HG03469 (cell line): ENCODE measurements around the gene MIOX.

Experiments used
- ATAC-seq: cut with Tn5 transposase; IDR thresholded peaks from one replicate; pipeline ENCODE4 v1.9.1; 2021; ENCODE audit warnings: mild to moderate bottlenecking, moderate library complexity, moderate number of reproducible peaks; ENCODE audit not compliant: unreplicated experiment

MIOX gene

DNA sequence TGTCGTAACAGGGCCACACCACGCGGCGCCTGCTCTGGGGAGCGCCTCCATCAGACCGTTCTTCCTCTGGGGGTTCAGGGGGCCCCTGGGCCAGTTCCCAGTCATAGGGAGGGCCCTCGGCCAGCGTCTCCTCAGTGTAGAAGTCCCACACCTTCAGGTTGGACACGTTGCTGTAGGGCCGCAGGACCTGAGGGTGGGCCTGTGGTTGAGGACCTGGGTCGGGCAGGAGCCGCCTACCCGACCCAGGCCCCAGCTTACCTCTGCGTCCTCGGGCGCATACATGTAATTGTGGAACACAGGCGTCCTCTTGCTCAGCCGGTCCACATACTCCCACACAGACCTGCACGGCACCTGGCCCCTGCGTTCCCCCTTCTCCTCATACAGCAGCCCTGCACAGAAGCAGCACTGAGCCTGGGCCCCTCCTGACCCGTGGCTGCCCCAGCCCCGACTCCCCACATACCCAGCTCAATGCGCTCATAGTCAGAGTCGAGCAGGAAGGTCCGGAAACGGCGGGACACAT, 32.0 kb upstream of the MIOX start:
- no peak for ATAC-seq

DNA sequence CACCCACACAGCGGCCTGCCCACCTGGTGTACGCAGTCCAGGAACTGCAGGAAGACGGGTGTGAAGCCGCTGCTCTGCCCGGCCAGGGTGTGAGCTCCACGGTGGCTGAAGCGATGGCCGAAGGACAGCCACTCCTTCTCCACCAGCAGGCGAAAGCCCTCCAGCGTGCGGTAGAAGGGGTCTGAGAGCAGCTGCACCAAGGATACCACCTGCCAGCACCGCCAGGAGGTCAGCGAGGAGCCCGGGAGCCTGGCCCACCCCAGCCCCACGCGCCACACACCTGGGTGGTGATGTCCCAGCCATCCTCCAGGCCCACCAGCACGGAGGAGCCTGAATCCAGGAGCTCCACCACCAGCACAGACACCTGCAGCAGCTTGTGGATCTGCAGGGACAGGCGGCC, 31.5 kb upstream of the MIOX start:
- no peak for ATAC-seq

GRCh38 chr22:50456026-50456425, 30.6 kb upstream of the MIOX start:
- ATAC-seq, result no peak

GRCh38 chr22:50456466-50457234, 30.0 kb upstream of the MIOX start:
- no peak for ATAC-seq

DNA sequence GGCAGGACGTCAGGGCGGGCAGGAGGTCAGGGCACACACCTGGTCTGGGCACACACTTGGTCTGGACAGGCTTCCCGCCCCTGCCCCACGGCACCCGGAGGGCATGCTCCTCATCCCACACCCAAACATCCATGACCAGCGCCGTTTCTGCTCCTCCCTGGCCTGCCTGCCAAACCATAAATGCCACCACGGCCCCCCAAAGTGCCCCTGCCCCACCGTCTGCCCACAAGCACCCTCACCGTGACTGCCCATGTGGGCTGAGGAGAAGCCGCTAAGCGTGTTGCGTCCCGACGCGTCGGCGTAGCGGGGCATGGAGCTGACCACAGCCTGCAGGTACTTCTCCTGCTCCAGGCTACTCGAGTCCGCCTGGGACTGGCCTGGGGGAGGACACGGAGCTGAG, 27.6 kb upstream of the MIOX start:
- no peak for ATAC-seq

GRCh38 chr22:50459496-50460140, 27.0 kb upstream of the MIOX start:
- ATAC-seq, result no peak

DNA sequence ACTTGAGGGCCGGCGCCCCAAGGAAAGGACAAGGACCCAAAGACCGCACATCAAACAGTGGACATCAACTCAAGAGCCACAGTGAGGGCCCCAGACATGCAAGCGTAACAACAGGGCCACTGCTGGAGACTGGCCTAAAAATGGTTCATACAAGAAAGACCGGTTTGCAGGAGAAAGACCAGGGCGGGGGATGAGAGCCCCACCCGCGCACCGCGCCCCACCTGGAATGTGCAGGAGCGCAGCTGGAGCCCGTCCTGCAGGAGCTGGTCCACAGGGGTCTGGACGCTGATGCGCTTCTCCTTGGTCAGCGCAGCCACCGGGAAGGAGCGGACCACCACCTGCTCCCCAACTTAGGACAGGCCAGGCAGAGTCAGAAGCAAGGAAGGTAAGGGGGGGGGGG, 25.7 kb upstream of the MIOX start:
- no peak for ATAC-seq

- ATAC-seq, result no peak
These were observed 25.1 kb upstream of the MIOX start for GRCh38 chr22:50461536-50461935.

GRCh38 chr22:50461979-50462540, 24.6 kb upstream of the MIOX start:
- no peak for ATAC-seq

DNA sequence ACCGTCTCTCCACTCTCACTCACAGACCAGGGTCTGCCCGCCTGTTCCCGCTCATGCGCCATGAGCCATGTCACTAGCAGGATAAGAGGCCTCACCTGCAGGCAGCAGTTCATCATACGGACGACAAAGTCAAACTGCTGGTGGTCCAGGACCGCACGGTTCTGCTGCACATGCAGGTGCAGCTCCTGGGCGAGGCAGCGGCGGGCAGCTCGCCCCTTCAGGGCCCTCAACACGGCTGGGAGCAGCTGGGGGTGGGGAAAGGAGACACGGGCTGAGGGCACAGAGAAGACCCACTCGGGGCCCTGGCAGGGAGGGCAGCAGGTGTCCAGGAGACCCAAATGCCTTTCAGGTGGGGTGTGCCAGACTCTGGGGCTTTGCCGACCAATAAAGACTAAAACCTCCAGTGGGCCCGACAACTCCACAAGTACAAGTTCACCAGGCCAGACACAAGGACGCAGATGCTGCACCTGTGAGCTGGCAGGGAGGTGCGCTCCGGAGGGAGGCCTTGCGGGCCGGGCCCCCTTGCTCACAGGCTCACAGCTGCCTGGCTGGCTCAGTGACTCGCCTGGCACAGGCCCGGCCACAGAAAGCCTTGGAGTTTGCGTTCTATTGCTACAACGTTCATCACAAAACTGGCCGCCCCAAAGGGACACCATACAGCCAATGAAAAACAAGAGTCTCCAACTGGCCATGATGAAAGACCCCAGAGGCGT, 23.3 kb upstream of the MIOX start:
- ATAC-seq, result no peak

GRCh38 chr22:50464451-50464850, 22.2 kb upstream of the MIOX start:
- ATAC-seq, result no peak

GRCh38 chr22:50465066-50465930, 21.4 kb upstream of the MIOX start:
- no peak for ATAC-seq

- ATAC-seq, result no peak
These were observed 19.3 kb upstream of the MIOX start for GRCh38 chr22:50467341-50467740.

GRCh38 chr22:50467773-50468440, 18.8 kb upstream of the MIOX start:
- no peak for ATAC-seq

GRCh38 chr22:50468626-50469025, 18.0 kb upstream of the MIOX start:
- no peak for ATAC-seq

DNA sequence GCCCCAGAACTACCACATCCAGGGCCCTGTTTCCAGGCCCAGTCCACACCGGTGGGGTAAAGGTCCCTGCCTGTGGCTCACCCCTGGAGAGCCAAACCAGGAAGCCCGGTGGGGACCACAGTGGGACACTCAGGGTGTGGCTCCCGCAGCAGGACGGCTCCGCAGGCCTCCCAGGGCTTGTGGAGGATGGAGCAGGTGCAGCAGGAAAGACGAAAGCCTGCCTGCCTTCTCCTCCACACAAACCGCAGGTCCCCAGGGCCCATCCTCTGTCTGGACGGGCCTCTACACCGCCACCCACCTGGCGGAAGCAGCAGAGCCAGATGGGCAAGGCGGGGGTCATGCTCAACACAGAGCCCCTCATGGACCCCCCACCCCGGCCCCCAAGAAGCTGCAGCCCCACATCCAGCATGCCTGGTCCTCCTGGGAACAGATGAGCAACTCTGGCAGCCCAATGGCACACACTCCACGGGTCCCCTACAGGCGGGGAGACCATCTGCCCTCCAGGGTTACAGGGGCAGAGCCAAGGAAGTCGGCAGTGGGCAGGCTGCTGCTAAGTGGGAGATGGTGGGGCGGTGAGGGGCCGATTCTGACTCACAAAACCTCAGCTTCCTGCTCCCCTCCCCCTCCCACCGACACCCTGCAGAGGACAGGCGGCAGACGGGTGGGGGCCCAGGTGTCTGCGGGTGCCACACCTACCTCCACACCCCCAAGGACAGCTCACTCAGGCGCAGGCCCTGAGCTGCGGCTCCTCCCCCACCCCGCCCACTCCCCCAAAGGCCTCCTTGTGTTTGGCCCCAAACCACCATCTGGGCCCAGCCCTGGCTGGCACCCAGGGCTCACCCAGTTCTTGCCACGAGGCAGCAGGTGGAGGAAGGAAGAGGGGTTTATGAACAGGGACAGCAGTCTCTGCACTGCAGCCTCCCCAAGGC, 17.0 kb upstream of the MIOX start:
- ATAC-seq, result no peak

DNA sequence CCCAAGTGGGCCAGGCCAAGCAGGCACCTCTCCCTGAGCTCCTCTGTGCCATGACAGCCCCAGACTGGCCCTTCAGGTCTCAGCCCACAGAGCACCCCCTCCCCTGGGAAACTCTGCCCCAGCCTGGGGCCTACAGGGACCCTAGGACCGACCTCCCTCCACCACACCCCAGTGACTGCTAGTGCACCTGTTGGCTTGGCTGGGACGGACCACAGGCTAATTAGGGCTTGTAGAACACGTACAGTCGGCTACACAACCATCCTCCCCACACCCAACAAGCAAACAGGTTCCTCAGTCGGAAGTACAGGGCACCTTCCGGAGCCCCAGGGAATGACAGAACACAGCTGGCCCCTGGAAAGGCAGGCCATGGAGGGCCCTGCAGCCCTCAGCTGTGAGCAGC, 16.2 kb upstream of the MIOX start:
- no peak for ATAC-seq

GRCh38 chr22:50471197-50471847, 15.3 kb upstream of the MIOX start:
- no peak for ATAC-seq
